ENCODE measurements around the gene TOGARAM1. TPM values are rescaled to one million over a fixed set of nuclear protein-coding genes. Genes with fewer than 3 reads are reported as not detected.

TOGARAM1 gene
- total RNA-seq, 1 donor from 2014 or later: 14.7 TPM

GRCh38 chr14:45057349-45057748 is 95.4 kb downstream of the TOGARAM1 start:
- H3K27ac ChIP-seq (ENCODE audit: low read depth, low read length): no peak overlapping the region

GRCh38 chr14:45057881-45058364 is 95.9 kb downstream of the TOGARAM1 start:
- no peak overlapping the region for H3K27ac Mint-ChIP-seq (ENCODE audit: unreplicated experiment)
- H3K27me3 Mint-ChIP-seq (ENCODE audit: low read depth, unreplicated experiment): no peaks in the 10 kb centered on the region
- Histone ChIP-seq H3K4me1 (ENCODE audit: insufficient read depth, low read length) (no peaks in the 10 kb centered on the region), H3K27me3 (ENCODE audit: insufficient read depth, low read length) (no peaks in the 10 kb centered on the region), H4K20me1 (ENCODE audit: insufficient read depth, low read length) (no peaks in the 10 kb centered on the region), H3K9ac (ENCODE audit: low read length) (no peak overlapping the region), H2AFZ (ENCODE audit: low read depth, low read length) (no peak overlapping the region), H3K4me3 (ENCODE audit: insufficient read depth, low read depth, low read length) (no peak overlapping the region), H3K27ac (ENCODE audit: low read depth, low read length) (no peak overlapping the region), H3K4me2 (ENCODE audit: low read length) (no peak overlapping the region), H3K9me3 (ENCODE audit: insufficient read depth, low read depth, low read length) (no peaks in the 10 kb centered on the region), H3K79me2 (ENCODE audit: insufficient read depth, low read length) (no peaks in the 10 kb centered on the region), H3K36me3 (ENCODE audit: insufficient read depth, low read length) (peaks cover 3% of the 10 kb centered on the region)
- no peak for DNase-seq (ENCODE audit: low read depth)
- no peak for FAIRE-seq
- peaks cover 18% of the 10 kb centered on the region for H3K36me3 Mint-ChIP-seq (ENCODE audit: low read depth, unreplicated experiment)
- H3K4me1 Mint-ChIP-seq (ENCODE audit: low read depth, unreplicated experiment): no peaks in the 10 kb centered on the region
- no peak overlapping the region for H3K4me3 Mint-ChIP-seq (ENCODE audit: unreplicated experiment)
- TF ChIP-seq, protein P1, sequence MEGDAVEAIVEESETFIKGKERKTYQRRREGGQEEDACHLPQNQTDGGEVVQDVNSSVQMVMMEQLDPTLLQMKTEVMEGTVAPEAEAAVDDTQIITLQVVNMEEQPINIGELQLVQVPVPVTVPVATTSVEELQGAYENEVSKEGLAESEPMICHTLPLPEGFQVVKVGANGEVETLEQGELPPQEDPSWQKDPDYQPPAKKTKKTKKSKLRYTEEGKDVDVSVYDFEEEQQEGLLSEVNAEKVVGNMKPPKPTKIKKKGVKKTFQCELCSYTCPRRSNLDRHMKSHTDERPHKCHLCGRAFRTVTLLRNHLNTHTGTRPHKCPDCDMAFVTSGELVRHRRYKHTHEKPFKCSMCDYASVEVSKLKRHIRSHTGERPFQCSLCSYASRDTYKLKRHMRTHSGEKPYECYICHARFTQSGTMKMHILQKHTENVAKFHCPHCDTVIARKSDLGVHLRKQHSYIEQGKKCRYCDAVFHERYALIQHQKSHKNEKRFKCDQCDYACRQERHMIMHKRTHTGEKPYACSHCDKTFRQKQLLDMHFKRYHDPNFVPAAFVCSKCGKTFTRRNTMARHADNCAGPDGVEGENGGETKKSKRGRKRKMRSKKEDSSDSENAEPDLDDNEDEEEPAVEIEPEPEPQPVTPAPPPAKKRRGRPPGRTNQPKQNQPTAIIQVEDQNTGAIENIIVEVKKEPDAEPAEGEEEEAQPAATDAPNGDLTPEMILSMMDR (IDR thresholded peaks at IDR 0.05; ENCODE audit: insufficient read depth, low read depth, low read length): no peak
- no peak for TF ChIP-seq EZH2 (IDR thresholded peaks at IDR 0.05; ENCODE audit: insufficient read depth, low read length)
- H3K9me3 Mint-ChIP-seq (ENCODE audit: unreplicated experiment): no peaks in the 10 kb centered on the region

More at GRCh38 chr14:45057349-45057748, 95.4 kb downstream of the TOGARAM1 start:
- H3K4me1 Mint-ChIP-seq (ENCODE audit: low read depth, unreplicated experiment): no peaks in the 10 kb centered on the region
- H3K27me3 ChIP-seq (ENCODE audit: insufficient read depth, low read length): no peaks in the 10 kb centered on the region
- no peak overlapping the region for H3K4me3 ChIP-seq (ENCODE audit: insufficient read depth, low read depth, low read length)
- DNase-seq (ENCODE audit: low read depth) (no peak), FAIRE-seq (peak; percentile 43)
- no peak overlapping the region for H3K27ac Mint-ChIP-seq (ENCODE audit: unreplicated experiment)
- no peak overlapping the region for H3K4me2 ChIP-seq (ENCODE audit: low read length)
- TF ChIP-seq, protein P1 (IDR thresholded peaks at IDR 0.05; ENCODE audit: insufficient read depth, low read depth, low read length): no peak
- TF ChIP-seq EZH2 (IDR thresholded peaks at IDR 0.05; ENCODE audit: insufficient read depth, low read length): no peak
- H3K4me3 Mint-ChIP-seq (ENCODE audit: unreplicated experiment): no peak overlapping the region
- no peaks in the 10 kb centered on the region for H4K20me1 ChIP-seq (ENCODE audit: insufficient read depth, low read length)
- H3K79me2 ChIP-seq (ENCODE audit: insufficient read depth, low read length): no peaks in the 10 kb centered on the region
- H3K9ac ChIP-seq (ENCODE audit: low read length): no peak overlapping the region
- H3K4me1 ChIP-seq (ENCODE audit: insufficient read depth, low read length): no peaks in the 10 kb centered on the region
- peaks cover 3% of the 10 kb centered on the region for H3K36me3 ChIP-seq (ENCODE audit: insufficient read depth, low read length)
- no peaks in the 10 kb centered on the region for H3K9me3 ChIP-seq (ENCODE audit: insufficient read depth, low read depth, low read length)
- H2AFZ ChIP-seq (ENCODE audit: low read depth, low read length): no peak overlapping the region
- H3K36me3 Mint-ChIP-seq (ENCODE audit: low read depth, unreplicated experiment): peaks cover 18% of the 10 kb centered on the region
- no peaks in the 10 kb centered on the region for H3K27me3 Mint-ChIP-seq (ENCODE audit: low read depth, unreplicated experiment)
- no peaks in the 10 kb centered on the region for H3K9me3 Mint-ChIP-seq (ENCODE audit: unreplicated experiment)

DNA sequence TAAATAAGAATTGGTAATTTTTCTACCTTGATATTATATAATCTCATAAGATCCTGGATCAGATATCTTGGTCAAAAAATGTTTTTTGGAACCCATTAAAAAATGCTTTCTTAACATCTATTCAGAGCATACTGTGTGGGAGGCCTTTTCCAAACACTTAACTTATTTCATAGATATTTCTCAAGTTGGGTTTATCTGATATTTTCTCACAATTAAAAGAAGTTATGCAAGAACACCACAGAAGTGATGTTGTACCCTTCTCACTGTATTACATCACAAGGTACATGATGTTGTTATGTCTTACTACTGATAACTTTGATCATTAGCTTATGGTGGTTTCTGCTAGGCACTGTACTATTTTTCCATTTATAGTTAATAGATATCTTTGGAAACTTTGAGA is 98.6 kb downstream of the TOGARAM1 start:
- peaks cover 13% of the 10 kb centered on the region for H3K36me3 Mint-ChIP-seq (ENCODE audit: low read depth, unreplicated experiment)
- no peak overlapping the region for H3K9ac ChIP-seq (ENCODE audit: low read length)
- H3K27me3 ChIP-seq (ENCODE audit: insufficient read depth, low read length): no peaks in the 10 kb centered on the region
- no peaks in the 10 kb centered on the region for H3K4me1 ChIP-seq (ENCODE audit: insufficient read depth, low read length)
- H2AFZ ChIP-seq (ENCODE audit: low read depth, low read length): no peak overlapping the region
- H3K4me2 ChIP-seq (ENCODE audit: low read length): no peak overlapping the region
- FAIRE-seq (no peak), DNase-seq (ENCODE audit: low read depth) (no peak)
- no peaks in the 10 kb centered on the region for H3K36me3 ChIP-seq (ENCODE audit: insufficient read depth, low read length)
- H3K27ac ChIP-seq (ENCODE audit: low read depth, low read length): no peak overlapping the region
- H3K9me3 ChIP-seq (ENCODE audit: insufficient read depth, low read depth, low read length): no peaks in the 10 kb centered on the region
- no peak overlapping the region for H3K4me3 Mint-ChIP-seq (ENCODE audit: unreplicated experiment)
- no peaks in the 10 kb centered on the region for H3K27me3 Mint-ChIP-seq (ENCODE audit: low read depth, unreplicated experiment)
- H4K20me1 ChIP-seq (ENCODE audit: insufficient read depth, low read length): peaks cover 4% of the 10 kb centered on the region
- no peak overlapping the region for H3K27ac Mint-ChIP-seq (ENCODE audit: unreplicated experiment)
- no peak overlapping the region for H3K4me3 ChIP-seq (ENCODE audit: insufficient read depth, low read depth, low read length)
- H3K4me1 Mint-ChIP-seq (ENCODE audit: low read depth, unreplicated experiment): no peaks in the 10 kb centered on the region
- H3K79me2 ChIP-seq (ENCODE audit: insufficient read depth, low read length): peaks cover 2% of the 10 kb centered on the region
- no peaks in the 10 kb centered on the region for H3K9me3 Mint-ChIP-seq (ENCODE audit: unreplicated experiment)
- TF ChIP-seq, protein P1 (IDR thresholded peaks at IDR 0.05; ENCODE audit: insufficient read depth, low read depth, low read length): no peak
- no peak for TF ChIP-seq EZH2 (IDR thresholded peaks at IDR 0.05; ENCODE audit: insufficient read depth, low read length)

Data from astrocyte (in vitro differentiated cells and primary cell).